ENCODE results near the gene CD6. TPM values are rescaled to one million over a fixed set of nuclear protein-coding genes. Genes with fewer than 3 reads are reported as not detected.

The CD6 gene
- total and polyA plus RNA-seq, 10 of the 15 experiments (the other 5 are each of a cell fraction or from before 2014, with no cell fraction given), result 0.37 to 17.6 (median 6.2) TPM

DNA sequence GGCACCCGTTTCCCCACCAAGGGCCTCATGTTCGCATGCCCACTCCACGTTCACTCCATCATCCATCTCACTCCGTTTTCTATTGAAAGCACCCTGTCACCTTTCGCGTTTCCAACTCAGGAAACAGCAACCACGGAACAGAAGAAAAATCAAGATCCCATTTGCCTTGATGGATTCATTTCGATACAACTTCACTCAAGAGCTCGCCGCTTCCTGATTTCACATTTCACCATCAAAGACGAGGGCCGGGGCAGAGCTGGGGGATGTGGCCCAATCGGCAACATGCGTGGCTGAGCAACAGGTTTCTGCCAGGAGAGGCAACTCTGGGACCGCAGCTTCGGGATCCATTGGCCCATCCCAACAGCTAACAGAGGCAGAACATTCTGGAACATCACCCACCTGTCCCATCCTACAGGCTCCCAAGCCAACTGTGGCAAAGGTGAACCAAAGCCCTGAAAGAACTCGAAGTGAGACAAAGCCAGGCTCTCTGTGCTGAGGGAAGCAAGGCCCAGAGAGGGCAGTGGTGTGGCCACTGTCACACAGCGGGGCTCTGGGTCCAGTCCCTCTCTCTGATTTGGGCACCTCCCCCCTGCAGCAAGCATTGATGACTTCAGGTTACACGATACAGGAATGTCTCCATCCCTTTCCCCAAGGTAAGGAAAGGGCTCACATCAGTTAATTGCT lies 94.6 kb downstream of the CD6 start (continued):
- no peak for TF ChIP-seq SRF (IDR thresholded peaks at IDR 0.05; ENCODE audit: low read depth in 2 of 2, low read length in 2 of 2)
- TF ChIP-seq SIX5 (IDR thresholded peaks at IDR 0.05; ENCODE audit: low read depth, low read length, severe bottlenecking), result no peak
- no peak for TF ChIP-seq PAX8 (IDR thresholded peaks at IDR 0.05)

DNA sequence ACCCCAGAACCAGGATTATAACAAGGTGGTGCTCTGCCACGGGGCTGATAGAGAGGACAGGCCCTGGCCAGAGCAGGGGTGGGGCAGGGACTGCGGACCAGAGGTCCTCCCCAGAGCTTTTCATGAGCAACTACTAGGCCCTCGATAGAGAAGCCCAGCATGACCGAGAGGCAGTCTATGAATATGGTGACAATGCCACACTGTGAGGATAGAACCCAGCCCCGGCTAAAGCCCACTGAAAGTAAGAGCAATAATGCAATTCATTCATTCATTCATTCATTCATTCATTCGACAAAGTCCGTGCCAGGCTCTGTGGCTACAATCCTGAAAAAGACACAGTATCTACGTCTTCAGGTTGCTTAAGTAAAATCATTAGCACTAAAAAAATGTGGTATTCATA lies 95.2 kb downstream of the CD6 start:
- TF ChIP-seq NFYB (IDR thresholded peaks at IDR 0.05; ENCODE audit: insufficient read depth, low read depth, low read length), result no peak
- no peak for TF ChIP-seq RUNX3 (IDR thresholded peaks at IDR 0.05; ENCODE audit: low read length)
- TF ChIP-seq ZNF24 (IDR thresholded peaks at IDR 0.05), result peak; percentile 94
- RAD21 ChIA-PET (ENCODE audit: unreplicated experiment), result interaction anchor here (7.8 kb wide), 1 partner anchor 24 kb away, joined by 57 read pairs; no protein-coding TSS in a partner anchor
- Histone ChIP-seq H2AFZ (ENCODE audit: control insufficient read depth, low read depth, low read length) (no peak overlapping the region), H3K79me2 (ENCODE audit: control insufficient read depth, insufficient read depth, low read length) (no peaks in the 10 kb centered on the region), H3K9ac (ENCODE audit: control insufficient read depth, insufficient read depth, low read length) (no peak overlapping the region), H3K4me2 (ENCODE audit: control insufficient read depth, insufficient read depth) (no peak overlapping the region), H3K4me1 (ENCODE audit: control insufficient read depth, insufficient read depth, low read length) (peaks cover 27% of the 10 kb centered on the region), H3K9me3 (replicated peaks; ENCODE audit: control insufficient read depth, insufficient read depth, low read length) (no peaks in the 10 kb centered on the region), H3K36me3 (ENCODE audit: control insufficient read depth in 2 of 2, insufficient read depth in 2 of 2, low read length in 1 of 2) (no peaks in the 10 kb centered on the region), H4K20me1 (ENCODE audit: control insufficient read depth, insufficient read depth) (no peaks in the 10 kb centered on the region), H3K27me3 (replicated peaks in 1 of 2; ENCODE audit: control insufficient read depth in 2 of 2, insufficient read depth in 2 of 2, low read length in 1 of 2) (no peaks in the 10 kb centered on the region), H3K4me3 (no peak overlapping the region), H3K27ac (ENCODE audit: control insufficient read depth, insufficient read depth) (no peak overlapping the region)
- SMC1A ChIA-PET (ENCODE audit: uncharacterized antibody, unreplicated experiment), result interaction anchor here (0.7 to 9.1 kb wide), 3 partner anchors 24 to 152 kb away, joined by 3 to 98 read pairs (median 3); partner anchors contain the start of gene CD6
- intact Hi-C loops (cut with micrococcal nuclease; ENCODE audit: unreplicated experiment), result no loop called here
- WGBS (ENCODE audit: insufficient coverage, insufficient replicate concordance, low lambda C conversion rate, missing lambda C conversion rate), result 82% methylated on average over 8 of the region's 8 CpGs
- no TSS peak for BruUV-seq (replicated peaks)
- ATAC-seq (no peak), DNase-seq (ENCODE audit: low read depth, low spot score) (no peak), FAIRE-seq (no peak)
- in situ Hi-C loops (cut with MboI), result loop anchor here (10.0 kb wide), 1 partner anchor 612 kb away; the partner anchor contains the start of gene MS4A1
- POLR2A ChIA-PET, result interaction anchor here (0.6 to 1.0 kb wide), 3 partner anchors 15 to 92 kb away, joined by 3 to 4 read pairs (median 3); no protein-coding TSS in a partner anchor
- CTCF ChIA-PET, result interaction anchor here (0.8 to 1.8 kb wide), 7 partner anchors 9 to 151 kb away, joined by 3 to 6 read pairs (median 4); no protein-coding TSS in a partner anchor
